ENCODE measurements around the gene SLC37A1.

The SLC37A1 gene

GRCh38 chr21:42594616-42595282 lies 81.1 kb downstream of the SLC37A1 start:
- no peaks in the 10 kb centered on the region for H3K4me1 Mint-ChIP-seq
- peaks cover 19% of the 10 kb centered on the region for H3K9me3 Mint-ChIP-seq
- no peaks in the 10 kb centered on the region for H3K27me3 Mint-ChIP-seq (ENCODE audit: low read depth)
- TF ChIP-seq CTCF (IDR thresholded peaks at IDR 0.05; ENCODE audit: unreplicated experiment in 3 of 3) = no peak
- H3K4me3 Mint-ChIP-seq = no peak overlapping the region
- H3K27ac Mint-ChIP-seq = no peak overlapping the region
- peaks cover 23% of the 10 kb centered on the region for H3K36me3 Mint-ChIP-seq (ENCODE audit: low read depth)

- H3K36me3 Mint-ChIP-seq (ENCODE audit: low read depth) = peaks cover 23% of the 10 kb centered on the region
- no peak overlapping the region for H3K27ac Mint-ChIP-seq
- peaks cover 19% of the 10 kb centered on the region for H3K9me3 Mint-ChIP-seq
- H3K4me3 Mint-ChIP-seq = no peak overlapping the region
- TF ChIP-seq CTCF (IDR thresholded peaks at IDR 0.05; ENCODE audit: unreplicated experiment in 3 of 3) = no peak
- H3K4me1 Mint-ChIP-seq = no peaks in the 10 kb centered on the region
- peaks cover 1% of the 10 kb centered on the region for H3K27me3 Mint-ChIP-seq (ENCODE audit: low read depth)
These were observed 81.9 kb downstream of the SLC37A1 start for GRCh38 chr21:42595283-42596187.

GRCh38 chr21:42596657-42597056 lies 83.0 kb downstream of the SLC37A1 start:
- Mint-ChIP-seq H3K4me1 (no peaks in the 10 kb centered on the region), H3K9me3 (peaks cover 19% of the 10 kb centered on the region), H3K36me3 (ENCODE audit: low read depth) (peaks cover 23% of the 10 kb centered on the region), H3K4me3 (no peak overlapping the region), H3K27ac (no peak overlapping the region), H3K27me3 (ENCODE audit: low read depth) (peaks cover 4% of the 10 kb centered on the region)
- TF ChIP-seq CTCF (IDR thresholded peaks at IDR 0.05; ENCODE audit: unreplicated experiment in 3 of 3) = no peak

GRCh38 chr21:42597487-42598158 lies 84.0 kb downstream of the SLC37A1 start:
- no peaks in the 10 kb centered on the region for H3K4me1 Mint-ChIP-seq
- H3K36me3 Mint-ChIP-seq (ENCODE audit: low read depth) = peaks cover 23% of the 10 kb centered on the region
- no peak for TF ChIP-seq CTCF (IDR thresholded peaks at IDR 0.05; ENCODE audit: unreplicated experiment in 3 of 3)
- H3K4me3 Mint-ChIP-seq = no peak overlapping the region
- peaks cover 20% of the 10 kb centered on the region for H3K9me3 Mint-ChIP-seq
- peaks cover 4% of the 10 kb centered on the region for H3K27me3 Mint-ChIP-seq (ENCODE audit: low read depth)
- H3K27ac Mint-ChIP-seq = no peak overlapping the region

- no peak overlapping the region for H3K27ac Mint-ChIP-seq
- peaks cover 24% of the 10 kb centered on the region for H3K9me3 Mint-ChIP-seq
- TF ChIP-seq CTCF (IDR thresholded peaks at IDR 0.05; ENCODE audit: unreplicated experiment in 3 of 3) = no peak
- H3K4me3 Mint-ChIP-seq = no peak overlapping the region
- peaks cover 23% of the 10 kb centered on the region for H3K36me3 Mint-ChIP-seq (ENCODE audit: low read depth)
- H3K4me1 Mint-ChIP-seq = no peaks in the 10 kb centered on the region
- peaks cover 4% of the 10 kb centered on the region for H3K27me3 Mint-ChIP-seq (ENCODE audit: low read depth)
These were observed 84.6 kb downstream of the SLC37A1 start for GRCh38 chr21:42598159-42598735.
